ENCODE data around the gene UMPS.
"Not testable (repeated sequence)": the region's sequence is repeated elsewhere in the genome, so short reads cannot be mapped to it uniquely, and the experiment has no call there.

The UMPS gene

GRCh38 chr3:124707223-124707622, 23.0 kb upstream of the UMPS start:
- DNase-seq (ENCODE audit: low read depth, low spot score) = not testable (repeated sequence)

- DNase-seq (ENCODE audit: low read depth, low spot score) = peak; percentile 42
Measured at GRCh38 chr3:124707656-124708062, 22.6 kb upstream of the UMPS start.

GRCh38 chr3:124714223-124714853, 15.9 kb upstream of the UMPS start:
- DNase-seq (ENCODE audit: low read depth, low spot score) = peak; percentile 64

- no peak for DNase-seq (ENCODE audit: low read depth, low spot score)
Measured at GRCh38 chr3:124722589-124722988, 7.7 kb upstream of the UMPS start.

GRCh38 chr3:124730941-124731297, 667 bp downstream of the UMPS start:
- no peak for DNase-seq (ENCODE audit: low read depth, low spot score)

- DNase-seq (ENCODE audit: low read depth, low spot score) = no peak
Measured at GRCh38 chr3:124731760-124732159, 1.5 kb downstream of the UMPS start.

- peak; percentile 67 for DNase-seq (ENCODE audit: low read depth, low spot score)
Measured at GRCh38 chr3:124741027-124741426, 10.8 kb downstream of the UMPS start.

- DNase-seq (ENCODE audit: low read depth, low spot score) = no peak
Measured at GRCh38 chr3:124745756-124746155, 15.5 kb downstream of the UMPS start.

- DNase-seq (ENCODE audit: low read depth, low spot score) = no peak
Measured at GRCh38 chr3:124747111-124747981, 17.1 kb downstream of the UMPS start.

GRCh38 chr3:124748560-124749198, 18.4 kb downstream of the UMPS start:
- no peak for DNase-seq (ENCODE audit: low read depth, low spot score)

GRCh38 chr3:124749877-124750276, 19.6 kb downstream of the UMPS start:
- DNase-seq (ENCODE audit: low read depth, low spot score) = not testable (repeated sequence)

GRCh38 chr3:124751501-124751900, 21.2 kb downstream of the UMPS start:
- no peak for DNase-seq (ENCODE audit: low read depth, low spot score)

- DNase-seq (ENCODE audit: low read depth, low spot score) = no peak
Measured at GRCh38 chr3:124752051-124752450, 21.8 kb downstream of the UMPS start.

- DNase-seq (ENCODE audit: low read depth, low spot score) = not testable (repeated sequence)
Measured at GRCh38 chr3:124757926-124758325, 27.7 kb downstream of the UMPS start.

GRCh38 chr3:124758851-124759635, 28.8 kb downstream of the UMPS start:
- DNase-seq (ENCODE audit: low read depth, low spot score) = no peak

- DNase-seq (ENCODE audit: low read depth, low spot score) = no peak
Measured at GRCh38 chr3:124759666-124760401, 29.6 kb downstream of the UMPS start.

GRCh38 chr3:124760601-124761000, 30.3 kb downstream of the UMPS start:
- DNase-seq (ENCODE audit: low read depth, low spot score) = peak; percentile 62

GRCh38 chr3:124761250-124761796, 31.1 kb downstream of the UMPS start:
- peak; percentile 92 for DNase-seq (ENCODE audit: low read depth, low spot score)

- no peak for DNase-seq (ENCODE audit: low read depth, low spot score)
Measured at GRCh38 chr3:124761935-124762660, 31.8 kb downstream of the UMPS start.

- no peak for DNase-seq (ENCODE audit: low read depth, low spot score)
Measured at GRCh38 chr3:124762661-124763011, 32.4 kb downstream of the UMPS start.
